ENCODE measurements around the gene CUX1. TPM values are rescaled to one million over a fixed set of nuclear protein-coding genes. Genes with fewer than 3 reads are reported as not detected.
A peak's percentile ranks its signal among the peaks of the same experiment; 100 is the strongest.

Gene CUX1
- total RNA-seq, 1 experiment from 2014 or later = 53.5 TPM

GRCh38 chr7:102264367-102264891, 447.0 kb downstream of the CUX1 start:
- Mint-ChIP-seq H3K27ac (peak overlapping the region; percentile 62 to 85 (median 70); a peak in 5 of 7 replicates), H3K4me3 (no peak overlapping the region; a peak in 1 of 5 replicates), H3K9me3 (no peaks in the 10 kb centered on the region), H3K4me1 (0 out of 4 replicates have a peak, but pooled peaks cover 0 to 3% of the 10 kb centered on the region in 2 experiments), H3K27me3 (ENCODE audit: low read depth) (peaks cover 1% of the 10 kb centered on the region), H3K36me3 (ENCODE audit: insufficient read depth in 1 of 3, low read depth in 3 of 3) (no peaks in the 10 kb centered on the region)
- no peak for DNase-seq
- Histone ChIP-seq H3K9ac (ENCODE audit: extremely low read depth, insufficient read length, low read length) (no peak overlapping the region), H3K9me3 (ENCODE audit: control insufficient read depth, low read depth, low read length) (no peaks in the 10 kb centered on the region), H3K23ac (ENCODE audit: insufficient read length, low read depth, low read length) (no peak overlapping the region), H4K20me1 (ENCODE audit: control insufficient read depth, insufficient read depth, insufficient read length) (no peaks in the 10 kb centered on the region), H3K79me2 (ENCODE audit: insufficient read depth, low read length) (no peaks in the 10 kb centered on the region), H3K27ac (ENCODE audit: insufficient read length, low read depth, low read length) (no peak overlapping the region), H4K8ac (replicated peaks; ENCODE audit: insufficient read length, low read depth, low read length) (no peak overlapping the region), H3K23me2 (ENCODE audit: insufficient read length, low read depth, low read length, poor library complexity, severe bottlenecking) (no peaks in the 10 kb centered on the region), H3K18ac (ENCODE audit: insufficient read length, low read depth, low read length) (no peak overlapping the region), H4K91ac (ENCODE audit: insufficient read length, low read depth, low read length) (no peak overlapping the region), H4K5ac (ENCODE audit: insufficient read length, low read depth, low read length) (no peak overlapping the region), H2AK5ac (ENCODE audit: insufficient read length, low read length) (no peak overlapping the region), H3T11ph (ENCODE audit: low read length) (no peak overlapping the region), H3K79me1 (ENCODE audit: insufficient read depth, low read depth, low read length, poor library complexity, severe bottlenecking) (no peaks in the 10 kb centered on the region), H2BK5ac (ENCODE audit: insufficient read length, low read length) (no peak overlapping the region), H2BK120ac (ENCODE audit: low read depth, low read length, poor library complexity, severe bottlenecking) (no peak overlapping the region), H2BK20ac (ENCODE audit: low read depth, low read length, poor library complexity, severe bottlenecking) (no peak overlapping the region), H3K56ac (ENCODE audit: insufficient read length, low read depth, low read length) (no peak overlapping the region), H3K14ac (ENCODE audit: insufficient read depth, low read length) (no peak overlapping the region; the same call in 1 of the 2 replicates), H2BK15ac (ENCODE audit: low read depth, low read length) (no peak overlapping the region), H3K4me1 (ENCODE audit: insufficient read depth, low read length) (no peaks in the 10 kb centered on the region), H2AFZ (ENCODE audit: low read length) (no peak overlapping the region), H2BK12ac (ENCODE audit: insufficient read length, low read depth, low read length) (no peak overlapping the region), H3K4ac (ENCODE audit: low read depth, low read length) (no peak overlapping the region), H3K4me2 (ENCODE audit: insufficient read depth, insufficient read length, low read length) (no peak overlapping the region), H3K27me3 (ENCODE audit: insufficient read depth, low read length) (no peaks in the 10 kb centered on the region)
- WGBS (ENCODE audit: extremely low coverage, insufficient read length, low lambda C conversion rate) = no CpG with 5 or more reads among the region's 13 CpGs
- no peak for TF ChIP-seq CTCF (conservative IDR thresholded peaks at IDR 0.05)

Measured in H9 (cell line).